Prostate gland (tissue), 2 donors: ENCODE results near the gene XDH. TPM values are rescaled to one million over a fixed set of nuclear protein-coding genes. Genes with fewer than 3 reads are reported as not detected.

Source experiments
- DNase-seq: peaks from one replicate; pipeline ENCODE4 v3.0.0-alpha.2; 2019; ENCODE audit warnings: low spot score
- H3K27ac ChIP-seq, 2 donors: fragments of 200-600 bp; sonication (generic); 2 replicates each; pipeline ENCODE4 v1.5.1; 2017 to 2019
- H3K27me3 ChIP-seq: fragments of 200-600 bp; sonication (generic); replicated peaks from 2 replicates; pipeline ENCODE4 v1.5.1; 2019; ENCODE audit not compliant: insufficient read depth
- H3K36me3 ChIP-seq, 2 donors: fragments of 200-600 bp; sonication (generic); 1 replicate in 1 of 2; 2 replicates in 1 of 2; pipeline versions ENCODE4 v1.5.1 to v1.8.1; 2017 to 2019
- H3K4me1 ChIP-seq: fragments of 200-600 bp; sonication (generic); replicated peaks from 2 replicates; pipeline ENCODE4 v1.5.1; 2019
- H3K4me3 ChIP-seq, 2 donors: fragments of 200-600 bp; sonication (generic); 2 replicates each; pipeline ENCODE4 v1.5.1; 2017 to 2019
- H3K9me3 ChIP-seq: fragments of 200-600 bp; sonication (generic); 2 replicates; pipeline ENCODE4 v1.5.1; 2017
- POLR2A ChIP-seq: fragments of 450-650 bp; IDR thresholded peaks from one replicate; pipeline ENCODE4 v1.6.1; 2016; ENCODE audit warnings: antibody characterized with exemption, mild to moderate bottlenecking
- POLR2AphosphoS5 ChIP-seq: sonication (generic); formaldehyde crosslinking; IDR thresholded peaks from one replicate; pipeline ENCODE4 v1.6.1; 2017; ENCODE audit warnings: antibody characterized with exemption
- WGBS: methylation state at CpG from one replicate; pipeline ENCODE4 v1.1.5; 2018; 5-methylcytosine and 5-hydroxymethylcytosine counted together
- intact Hi-C: fragments of 100-400 bp; cut with DNase I; formaldehyde crosslinking; loops from one replicate; pipeline ENCODE4 v1.14.2; 2022
- total RNA-seq, 2 donors: library from RNA; depleted of rRNA; stranded (reverse); fragments of >200 nt; gene quantifications; one replicate each; pipeline ENCODE4 v1.1.0, GENCODE V29; 2016
- TF ChIP-seq, protein P1 (sequence below), 4 experiments: fragments of 200-600 bp in 2 of 4; fragments of 450-650 bp in 2 of 4; sonication (generic) in 2 of 4; IDR thresholded peaks; 1 replicate in 3 of 4; 2 replicates in 1 of 4; pipeline ENCODE4 v1.5.1; 2016 to 2019; ENCODE audit warnings: antibody characterized with exemption in 4 of 4, mild to moderate bottlenecking in 2 of 4, moderate library complexity in 2 of 4

XDH gene
- total RNA-seq, 2 donors from 2014 or later, result 1.2 to 2.5 TPM

DNA sequence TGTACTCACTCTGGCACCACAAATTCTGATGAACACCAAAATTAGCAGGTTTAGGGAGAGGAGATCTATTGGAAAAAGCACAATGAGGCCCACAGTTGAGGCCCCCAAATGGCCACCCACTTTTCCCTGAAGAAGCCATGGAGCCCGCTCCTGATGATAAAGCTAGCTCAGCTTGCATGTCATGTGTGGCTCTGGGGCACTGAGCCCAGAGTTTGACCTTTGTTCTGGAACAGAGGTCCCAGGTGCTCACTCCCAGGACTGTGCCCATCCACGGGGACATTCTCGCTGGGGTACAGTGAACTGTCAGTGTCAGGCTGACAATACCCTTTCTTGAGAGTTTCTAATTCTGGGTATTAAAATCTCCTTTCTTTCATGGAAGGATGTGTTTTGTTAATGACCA is 36.2 kb downstream of the XDH start:
- Histone ChIP-seq H3K9me3 (no peaks in the 10 kb centered on the region), H3K27ac (no peak overlapping the region), H3K4me3 (no peak overlapping the region), H3K27me3 (no peaks in the 10 kb centered on the region), H3K36me3 (no peaks in the 10 kb centered on the region), H3K4me1 (no peaks in the 10 kb centered on the region)
- DNase-seq, result no peak
- intact Hi-C loops, result no loop called here
- WGBS, result 85% methylated on average over 3 of the region's 3 CpGs
- no peak for TF ChIP-seq POLR2A
- TF ChIP-seq, protein P1, sequence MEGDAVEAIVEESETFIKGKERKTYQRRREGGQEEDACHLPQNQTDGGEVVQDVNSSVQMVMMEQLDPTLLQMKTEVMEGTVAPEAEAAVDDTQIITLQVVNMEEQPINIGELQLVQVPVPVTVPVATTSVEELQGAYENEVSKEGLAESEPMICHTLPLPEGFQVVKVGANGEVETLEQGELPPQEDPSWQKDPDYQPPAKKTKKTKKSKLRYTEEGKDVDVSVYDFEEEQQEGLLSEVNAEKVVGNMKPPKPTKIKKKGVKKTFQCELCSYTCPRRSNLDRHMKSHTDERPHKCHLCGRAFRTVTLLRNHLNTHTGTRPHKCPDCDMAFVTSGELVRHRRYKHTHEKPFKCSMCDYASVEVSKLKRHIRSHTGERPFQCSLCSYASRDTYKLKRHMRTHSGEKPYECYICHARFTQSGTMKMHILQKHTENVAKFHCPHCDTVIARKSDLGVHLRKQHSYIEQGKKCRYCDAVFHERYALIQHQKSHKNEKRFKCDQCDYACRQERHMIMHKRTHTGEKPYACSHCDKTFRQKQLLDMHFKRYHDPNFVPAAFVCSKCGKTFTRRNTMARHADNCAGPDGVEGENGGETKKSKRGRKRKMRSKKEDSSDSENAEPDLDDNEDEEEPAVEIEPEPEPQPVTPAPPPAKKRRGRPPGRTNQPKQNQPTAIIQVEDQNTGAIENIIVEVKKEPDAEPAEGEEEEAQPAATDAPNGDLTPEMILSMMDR (IDR thresholded peaks at IDR 0.05), result no peak
- no peak for TF ChIP-seq POLR2AphosphoS5

DNA sequence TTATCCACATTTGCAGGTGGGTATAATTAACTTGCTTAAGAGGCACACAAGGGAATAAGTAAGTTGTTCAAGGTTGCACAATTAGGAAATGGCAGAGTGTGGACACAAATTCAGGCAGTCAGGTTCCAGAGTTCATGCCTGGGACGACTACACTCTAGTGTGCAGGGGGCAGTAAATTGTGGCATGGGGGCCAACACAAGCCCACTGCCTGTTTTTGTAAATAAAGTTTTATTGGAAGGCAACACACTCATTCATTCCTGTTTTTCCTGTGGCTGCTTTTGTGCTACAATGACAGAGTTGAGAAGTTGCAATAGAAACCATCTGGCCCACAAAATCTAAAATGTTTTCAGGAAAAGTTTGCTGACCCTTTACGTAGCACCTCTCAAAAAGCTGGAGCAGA is 41.4 kb downstream of the XDH start:
- DNase-seq, result no peak
- Histone ChIP-seq H3K4me3 (no peak overlapping the region), H3K36me3 (no peaks in the 10 kb centered on the region), H3K27me3 (no peaks in the 10 kb centered on the region), H3K4me1 (no peaks in the 10 kb centered on the region), H3K27ac (no peak overlapping the region), H3K9me3 (no peaks in the 10 kb centered on the region)
- 93% methylated on average over 2 of the region's 2 CpGs for WGBS
- TF ChIP-seq POLR2AphosphoS5 (no peak), POLR2A (no peak)
- TF ChIP-seq, protein P1 (IDR thresholded peaks at IDR 0.05), result no peak
- intact Hi-C loops, result no loop called here

DNA sequence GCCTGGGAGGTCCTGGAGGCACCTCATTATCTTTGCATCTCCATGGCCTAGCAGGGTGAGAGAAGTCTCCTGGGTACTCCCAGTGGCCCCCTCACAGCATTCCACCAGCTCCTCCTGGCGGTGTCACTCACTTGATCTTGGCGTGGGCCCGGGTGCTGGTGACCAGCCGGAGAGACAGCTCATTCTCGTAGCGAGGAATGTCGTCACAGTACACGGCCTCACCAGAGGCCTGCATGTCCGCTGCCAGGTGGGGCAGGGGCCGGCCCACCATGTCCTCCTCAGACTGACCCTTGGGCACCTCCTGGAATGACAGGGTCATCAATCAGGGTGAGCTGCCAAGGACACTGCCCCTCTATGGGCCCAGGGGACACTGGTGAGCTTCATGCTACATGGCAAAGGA is 42.4 kb downstream of the XDH start:
- intact Hi-C loops, result no loop called here
- WGBS, result 98% methylated on average over 7 of the region's 10 CpGs
- no peak overlapping the region for H3K4me3 ChIP-seq
- TF ChIP-seq POLR2A (no peak), POLR2AphosphoS5 (no peak)
- TF ChIP-seq, protein P1 (IDR thresholded peaks at IDR 0.05), result no peak
- H3K27ac ChIP-seq, result no peak overlapping the region
- no peaks in the 10 kb centered on the region for H3K9me3 ChIP-seq
- H3K36me3 ChIP-seq, result no peaks in the 10 kb centered on the region
- no peak for DNase-seq
- no peaks in the 10 kb centered on the region for H3K4me1 ChIP-seq
- no peaks in the 10 kb centered on the region for H3K27me3 ChIP-seq

DNA sequence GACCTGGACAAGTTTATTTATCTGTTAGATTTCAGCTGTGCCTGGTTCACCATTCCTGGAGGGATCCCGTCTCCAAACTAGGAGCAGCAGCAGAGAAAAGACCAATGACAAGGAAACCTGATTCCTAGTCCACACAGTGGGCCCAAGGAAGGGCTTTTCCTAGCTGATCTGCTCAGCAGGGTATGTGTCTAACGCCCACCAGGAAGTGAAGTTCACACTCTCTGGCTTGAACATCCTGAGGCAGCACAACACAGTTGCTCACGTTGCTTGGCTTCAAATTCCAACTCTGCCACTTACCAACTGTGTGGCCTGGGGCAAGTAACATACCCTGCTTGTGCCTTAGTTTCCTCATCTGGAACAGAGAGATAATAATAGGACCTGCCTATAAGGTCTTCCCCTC is 42.9 kb downstream of the XDH start:
- Histone ChIP-seq H3K4me3 (no peak overlapping the region), H3K27me3 (no peaks in the 10 kb centered on the region), H3K27ac (no peak overlapping the region), H3K4me1 (no peaks in the 10 kb centered on the region), H3K36me3 (no peaks in the 10 kb centered on the region), H3K9me3 (no peaks in the 10 kb centered on the region)
- intact Hi-C loops, result no loop called here
- TF ChIP-seq POLR2AphosphoS5, result no peak
- TF ChIP-seq, protein P1 (IDR thresholded peaks at IDR 0.05), result no peak
- no peak for TF ChIP-seq POLR2A
- WGBS, result 81% methylated on average over 3 of the region's 3 CpGs
- no peak for DNase-seq

DNA sequence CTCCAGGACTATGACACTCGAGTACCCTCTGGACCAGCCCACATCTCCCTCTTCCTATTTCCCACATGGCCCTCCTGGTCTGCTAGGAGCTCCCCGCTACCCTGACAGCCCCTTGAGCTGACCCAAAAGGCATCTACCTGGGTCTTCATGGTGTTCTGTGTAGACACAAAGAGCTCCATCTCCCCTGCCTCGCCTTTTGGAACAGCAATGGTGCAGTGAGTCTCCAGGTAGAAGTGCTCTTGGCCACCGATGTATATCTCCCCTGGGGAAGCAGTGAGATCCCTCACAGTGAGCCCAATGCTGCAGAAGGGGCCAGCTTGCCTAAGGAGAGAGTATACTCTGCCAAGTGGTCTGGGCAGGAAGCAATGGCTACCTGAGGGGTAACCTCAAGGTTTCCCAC is 47.8 kb downstream of the XDH start:
- Histone ChIP-seq H3K4me3 (no peak overlapping the region), H3K27me3 (no peaks in the 10 kb centered on the region), H3K27ac (no peak overlapping the region), H3K4me1 (no peaks in the 10 kb centered on the region), H3K36me3 (no peaks in the 10 kb centered on the region), H3K9me3 (no peaks in the 10 kb centered on the region)
- WGBS, result 87% methylated on average over 4 of the region's 4 CpGs
- no peak for TF ChIP-seq POLR2A
- TF ChIP-seq POLR2AphosphoS5, result no peak
- TF ChIP-seq, protein P1 (IDR thresholded peaks at IDR 0.05), result no peak
- no peak for DNase-seq
- intact Hi-C loops, result no loop called here
